Measurements from ENCODE around the gene NCF4.
A peak's percentile ranks its signal among the peaks of the same experiment; 100 is the strongest.

Gene NCF4

DNA sequence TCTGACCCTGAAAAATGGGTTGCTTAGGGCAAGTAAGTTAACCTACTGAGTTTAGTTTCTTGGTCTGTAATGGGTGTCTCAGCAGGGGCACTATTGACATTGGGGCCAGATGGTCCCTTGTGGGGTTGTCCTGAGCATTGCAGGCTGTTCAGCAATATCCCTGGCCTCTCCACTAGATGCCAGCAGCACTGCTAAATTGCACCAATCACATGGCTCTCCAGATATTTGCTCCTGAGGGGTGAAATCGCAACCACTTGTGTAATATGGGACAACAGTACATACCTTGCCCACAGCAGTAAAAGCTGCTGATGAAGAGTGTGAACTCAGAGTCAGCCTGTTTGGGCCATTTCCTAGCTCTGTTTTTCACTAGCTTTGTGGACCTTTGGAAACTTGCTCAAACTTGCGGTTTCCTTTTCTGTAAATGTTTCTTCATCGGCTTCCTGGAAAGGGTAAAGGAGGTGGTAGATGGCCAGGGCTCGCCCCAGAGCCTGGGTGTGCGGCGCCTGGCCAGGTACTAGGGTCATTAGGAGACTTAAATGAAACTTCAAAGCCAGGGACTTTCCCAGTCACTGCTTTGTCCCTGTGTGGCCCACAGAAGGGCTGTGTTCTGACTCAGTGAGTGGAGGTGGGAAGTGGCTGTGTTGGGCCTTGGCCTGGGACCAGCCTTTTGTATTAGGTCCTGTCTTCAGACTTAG lies 13.0 kb downstream of the NCF4 start:
- TF ChIP-seq, protein P1, sequence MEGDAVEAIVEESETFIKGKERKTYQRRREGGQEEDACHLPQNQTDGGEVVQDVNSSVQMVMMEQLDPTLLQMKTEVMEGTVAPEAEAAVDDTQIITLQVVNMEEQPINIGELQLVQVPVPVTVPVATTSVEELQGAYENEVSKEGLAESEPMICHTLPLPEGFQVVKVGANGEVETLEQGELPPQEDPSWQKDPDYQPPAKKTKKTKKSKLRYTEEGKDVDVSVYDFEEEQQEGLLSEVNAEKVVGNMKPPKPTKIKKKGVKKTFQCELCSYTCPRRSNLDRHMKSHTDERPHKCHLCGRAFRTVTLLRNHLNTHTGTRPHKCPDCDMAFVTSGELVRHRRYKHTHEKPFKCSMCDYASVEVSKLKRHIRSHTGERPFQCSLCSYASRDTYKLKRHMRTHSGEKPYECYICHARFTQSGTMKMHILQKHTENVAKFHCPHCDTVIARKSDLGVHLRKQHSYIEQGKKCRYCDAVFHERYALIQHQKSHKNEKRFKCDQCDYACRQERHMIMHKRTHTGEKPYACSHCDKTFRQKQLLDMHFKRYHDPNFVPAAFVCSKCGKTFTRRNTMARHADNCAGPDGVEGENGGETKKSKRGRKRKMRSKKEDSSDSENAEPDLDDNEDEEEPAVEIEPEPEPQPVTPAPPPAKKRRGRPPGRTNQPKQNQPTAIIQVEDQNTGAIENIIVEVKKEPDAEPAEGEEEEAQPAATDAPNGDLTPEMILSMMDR (IDR thresholded peaks at IDR 0.05; ENCODE audit: extremely low read depth, insufficient read depth, missing control alignments), result peak; percentile 59
- peak; percentile 83 for DNase-seq (ENCODE audit: low spot score)
- in situ Hi-C loops (cut with MboI; ENCODE audit: low pct_unique_long_range_greater_than_20kb, low sequenced_read_pairs, unreplicated experiment), result no loop called here

DNA sequence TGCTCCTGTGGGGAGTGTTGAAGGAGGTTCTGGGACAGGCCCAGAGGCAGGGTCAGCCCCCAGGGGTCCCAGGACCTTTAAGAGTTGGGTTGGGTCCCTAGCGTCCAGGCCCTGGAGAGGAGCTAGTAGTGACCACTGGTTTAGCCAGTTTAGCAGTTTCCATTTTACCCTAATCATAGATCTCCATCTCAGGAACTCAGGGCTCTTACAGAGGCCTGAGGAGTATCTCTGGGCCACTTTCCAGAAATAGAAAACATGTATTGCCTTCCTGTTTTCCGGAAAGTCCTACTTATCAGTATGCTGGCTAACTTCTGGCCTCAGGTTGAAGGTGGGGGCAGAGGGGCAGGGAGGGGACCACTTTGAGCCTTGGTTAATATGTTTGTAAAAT lies 13.5 kb downstream of the NCF4 start:
- in situ Hi-C loops (cut with MboI; ENCODE audit: low pct_unique_long_range_greater_than_20kb, low sequenced_read_pairs, unreplicated experiment), result no loop called here
- no peak for DNase-seq (ENCODE audit: low spot score)
- TF ChIP-seq, protein P1 (IDR thresholded peaks at IDR 0.05; ENCODE audit: extremely low read depth, insufficient read depth, missing control alignments), result no peak

DNA sequence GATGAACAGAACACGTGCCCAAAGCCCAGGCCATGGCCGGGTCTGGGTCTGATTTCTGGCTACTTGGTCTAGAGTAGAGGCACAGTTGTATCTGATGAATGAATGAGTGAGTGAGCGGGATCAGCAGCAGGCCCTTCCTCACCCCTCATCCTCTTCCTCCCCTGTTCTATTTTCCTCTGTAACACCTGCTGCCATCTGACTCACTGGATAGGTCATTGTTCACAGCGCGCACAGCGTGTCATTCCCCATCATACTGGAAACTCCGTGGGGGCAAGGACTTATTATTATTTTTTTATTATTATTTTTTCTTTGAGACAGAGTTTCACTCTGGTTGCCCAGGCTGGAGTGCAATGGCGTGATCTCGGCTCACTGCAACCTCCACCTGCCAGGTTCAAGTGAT lies 13.9 kb downstream of the NCF4 start:
- TF ChIP-seq, protein P1 (IDR thresholded peaks at IDR 0.05; ENCODE audit: extremely low read depth, insufficient read depth, missing control alignments), result no peak
- DNase-seq (ENCODE audit: low spot score), result no peak
- in situ Hi-C loops (cut with MboI; ENCODE audit: low pct_unique_long_range_greater_than_20kb, low sequenced_read_pairs, unreplicated experiment), result no loop called here

DNA sequence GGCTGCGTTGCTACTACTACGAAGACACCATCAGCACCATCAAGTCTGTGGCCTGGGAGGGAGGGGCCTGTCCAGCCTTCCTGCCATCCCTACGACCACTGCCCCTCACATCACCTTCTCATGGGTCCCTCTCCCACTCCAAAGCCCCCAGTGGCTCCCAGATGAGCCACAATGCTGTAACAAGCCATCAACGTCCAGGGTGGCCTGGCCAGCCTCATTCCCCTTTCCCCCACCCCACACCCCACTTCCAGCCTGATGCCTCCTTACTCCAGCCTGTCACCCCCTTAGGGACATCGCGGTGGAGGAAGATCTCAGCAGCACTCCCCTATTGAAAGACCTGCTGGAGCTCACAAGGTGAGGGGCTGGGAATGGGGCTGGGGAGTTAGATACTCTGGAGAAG lies 14.9 kb downstream of the NCF4 start:
- no peak for DNase-seq (ENCODE audit: low spot score)
- TF ChIP-seq, protein P1 (IDR thresholded peaks at IDR 0.05; ENCODE audit: extremely low read depth, insufficient read depth, missing control alignments), result no peak
- in situ Hi-C loops (cut with MboI; ENCODE audit: low pct_unique_long_range_greater_than_20kb, low sequenced_read_pairs, unreplicated experiment), result no loop called here

DNA sequence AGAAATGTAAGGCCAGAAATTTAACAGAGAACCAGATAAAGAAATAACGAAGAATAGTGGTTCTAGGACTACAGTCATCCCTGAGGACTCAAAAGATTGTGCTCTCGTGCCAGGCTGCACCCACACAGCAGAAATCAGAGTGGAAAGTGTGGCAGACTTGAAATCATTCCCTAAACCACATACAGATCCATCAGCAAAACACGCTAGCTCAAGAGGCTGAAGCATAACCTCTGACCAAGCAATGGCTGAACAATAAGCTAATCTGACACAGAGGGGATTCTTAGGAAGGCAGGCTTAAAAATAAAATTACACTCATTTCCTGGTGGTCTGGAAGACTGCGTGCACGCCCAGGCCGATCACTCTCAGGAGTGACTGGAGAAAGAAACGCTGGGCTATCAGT lies 19.0 kb downstream of the NCF4 start:
- in situ Hi-C loops (cut with MboI; ENCODE audit: low pct_unique_long_range_greater_than_20kb, low sequenced_read_pairs, unreplicated experiment), result no loop called here
- DNase-seq (ENCODE audit: low spot score), result no peak
- TF ChIP-seq, protein P1 (IDR thresholded peaks at IDR 0.05; ENCODE audit: extremely low read depth, insufficient read depth, missing control alignments), result no peak

DNA sequence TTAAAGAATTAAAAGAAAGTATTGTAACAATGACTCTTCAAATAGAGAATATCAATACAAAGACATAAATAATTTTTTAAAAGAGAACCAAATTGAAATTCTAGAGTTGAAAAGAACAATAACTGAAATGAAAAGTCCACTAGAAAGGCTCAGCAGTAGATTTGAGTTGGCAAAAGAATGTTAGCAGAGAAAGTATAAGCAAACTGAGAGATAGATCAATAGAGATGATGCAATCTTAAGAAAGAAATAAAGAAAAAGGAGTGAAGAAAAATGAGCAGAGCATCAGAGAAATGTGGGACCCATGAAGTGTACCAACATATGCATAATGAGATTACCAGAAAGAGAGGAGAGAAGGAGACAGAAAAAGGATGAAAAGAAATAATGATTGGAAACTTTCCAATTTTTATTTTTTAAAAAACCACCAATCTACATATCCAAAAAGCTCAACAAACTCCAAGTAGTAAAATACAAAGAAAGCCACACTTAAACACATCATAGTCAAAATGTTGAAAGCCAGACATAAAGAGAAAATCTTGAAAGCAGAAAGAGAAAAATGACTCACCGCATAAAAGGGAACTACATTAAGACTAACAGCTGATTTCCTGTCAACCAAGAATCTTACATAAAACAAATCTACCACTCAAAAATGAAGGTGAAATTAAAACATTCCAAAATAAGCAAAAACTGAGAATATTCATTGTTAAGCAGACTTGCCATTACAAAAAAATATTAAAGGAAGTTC lies 20.9 kb downstream of the NCF4 start:
- TF ChIP-seq, protein P1 (IDR thresholded peaks at IDR 0.05; ENCODE audit: extremely low read depth, insufficient read depth, missing control alignments), result no peak
- in situ Hi-C loops (cut with MboI; ENCODE audit: low pct_unique_long_range_greater_than_20kb, low sequenced_read_pairs, unreplicated experiment), result no loop called here
- DNase-seq (ENCODE audit: low spot score), result no peak

Data from GM13977 (cell line).